Muscle of leg (tissue), 11 donors: ENCODE results near the gene CPEB3. TPM values are rescaled to one million over a fixed set of nuclear protein-coding genes. Genes with fewer than 3 reads are reported as not detected.

Experiments used
- DNase-seq: peaks from one replicate; pipeline ENCODE4 v3.0.0; 2013
- H3K27ac ChIP-seq: one replicate; pipeline ENCODE4 v1.5.1; 2013; ENCODE audit warnings: mild to moderate bottlenecking, low read length, control low read depth
- H3K27me3 ChIP-seq: one replicate; pipeline ENCODE4 v1.6.1; 2013; ENCODE audit warnings: low read length; ENCODE audit not compliant: control insufficient read depth, insufficient read depth
- H3K36me3 ChIP-seq: one replicate; pipeline ENCODE4 v1.6.1; 2013; ENCODE audit warnings: low read length; ENCODE audit not compliant: control insufficient read depth, insufficient read depth
- H3K4me1 ChIP-seq: one replicate; pipeline ENCODE4 v1.6.1; 2013; ENCODE audit warnings: low read length; ENCODE audit not compliant: control insufficient read depth, insufficient read depth
- H3K4me3 ChIP-seq: one replicate; pipeline ENCODE4 v1.5.1; 2013; ENCODE audit warnings: low read length, control low read depth
- H3K9me3 ChIP-seq: replicated peaks from 2 replicates; pipeline ENCODE4 v1.6.1; 2013; ENCODE audit warnings: low read depth, low read length; ENCODE audit not compliant: control insufficient read depth
- WGBS: methylation state at CpG from one replicate; pipeline ENCODE4 v1.1.5; 2013; ENCODE audit warnings: missing lambda C conversion rate; ENCODE audit not compliant: insufficient coverage; 5-methylcytosine and 5-hydroxymethylcytosine counted together
- polyA plus RNA-seq, 8 donors: library from polyadenylated mRNA; unstranded; fragments of 120-200 nt; gene quantifications; one replicate each; pipeline versions ENCODE4 v1.2.1 to v1.2.3, GENCODE V29; 2013; ENCODE audit warnings: inconsistent platforms in 1 of 8, low replicate concordance in 1 of 8; ENCODE audit not compliant: insufficient read length in 8 of 8, insufficient read depth in 1 of 8
- total RNA-seq: library from RNA; stranded (reverse); fragments of 120-200 nt; gene quantifications from one replicate; pipeline ENCODE4 v1.2.4, GENCODE V29; 2013

The CPEB3 gene
- total and polyA plus RNA-seq, 9 donors: 2.0 to 3.3 (median 3.0) TPM

DNA sequence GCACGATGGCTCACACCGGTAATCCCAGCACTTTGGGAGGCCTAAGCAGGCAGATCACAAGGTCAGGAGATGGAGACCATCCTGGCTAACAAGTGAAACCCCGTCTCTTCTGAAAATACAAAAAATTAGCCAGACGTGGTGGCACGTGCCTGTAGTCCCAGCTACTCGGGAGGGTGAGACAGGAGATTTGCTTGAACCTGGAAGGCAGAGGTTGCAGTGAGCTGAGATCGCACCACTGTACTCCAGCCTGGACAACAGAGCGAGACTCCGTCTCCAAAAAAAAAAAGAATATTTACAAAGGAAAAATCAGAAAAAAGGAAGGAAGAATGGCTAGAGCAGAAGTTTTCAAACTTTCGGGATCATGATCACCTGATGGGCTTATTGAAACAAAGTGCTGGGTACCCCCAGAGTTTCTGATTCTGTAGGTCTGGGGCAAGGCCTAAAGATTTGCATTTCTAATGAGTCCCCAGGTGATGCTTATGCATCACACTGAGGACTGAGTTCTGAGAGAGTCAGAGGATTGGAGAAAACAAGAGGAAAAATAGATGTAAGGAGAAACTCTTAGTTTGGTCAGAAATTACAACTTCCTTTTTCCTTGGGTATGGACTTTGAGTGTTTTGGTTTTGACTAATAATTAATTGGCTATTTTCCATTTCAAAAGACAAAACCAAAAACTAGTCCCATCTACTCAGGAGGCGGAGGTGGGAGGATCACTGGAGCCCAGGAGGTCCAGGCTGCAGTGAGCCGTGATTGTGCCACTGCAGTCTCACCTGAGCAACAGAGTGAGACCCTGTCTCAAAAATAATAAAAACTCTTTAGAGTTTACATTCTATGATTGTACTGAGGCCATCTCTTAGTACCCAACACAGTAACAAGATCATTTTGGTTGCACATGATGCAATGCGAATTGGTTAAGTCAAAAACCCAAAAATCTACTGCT lies 14.5 kb upstream of the CPEB3 start:
- Histone ChIP-seq H3K27me3 (no peaks in the 10 kb centered on the region), H3K4me1 (no peaks in the 10 kb centered on the region), H3K4me3 (no peak overlapping the region), H3K9me3 (no peaks in the 10 kb centered on the region), H3K36me3 (peaks cover 10% of the 10 kb centered on the region), H3K27ac (no peak overlapping the region)
- no peak for DNase-seq
- 79% methylated on average over 9 of the region's 13 CpGs for WGBS

DNA sequence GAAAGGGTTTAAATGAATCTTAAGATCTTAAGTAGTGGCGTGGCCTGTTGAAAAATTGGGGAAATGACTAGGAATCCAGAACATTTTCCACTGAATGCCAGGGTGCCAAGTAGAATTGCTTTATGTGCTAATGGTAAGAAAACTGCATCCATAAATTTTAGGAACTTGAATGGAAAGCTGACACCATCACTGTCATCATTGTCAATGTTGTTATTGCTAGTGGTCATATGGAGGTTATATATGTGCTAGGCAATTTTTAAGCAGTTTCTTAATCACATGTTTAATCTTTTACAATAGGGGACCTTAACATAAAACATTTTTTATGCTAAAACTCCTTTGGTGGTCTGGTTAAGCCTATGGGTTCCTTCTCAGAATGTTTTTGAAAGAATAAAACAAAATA lies 13.2 kb upstream of the CPEB3 start:
- H3K27me3 ChIP-seq: no peaks in the 10 kb centered on the region
- H3K36me3 ChIP-seq: peaks cover 10% of the 10 kb centered on the region
- 75% methylated on average over 1 of the region's 1 CpG for WGBS
- H3K9me3 ChIP-seq: no peaks in the 10 kb centered on the region
- DNase-seq: no peak
- no peak overlapping the region for H3K4me3 ChIP-seq
- no peak overlapping the region for H3K27ac ChIP-seq
- H3K4me1 ChIP-seq: no peaks in the 10 kb centered on the region

DNA sequence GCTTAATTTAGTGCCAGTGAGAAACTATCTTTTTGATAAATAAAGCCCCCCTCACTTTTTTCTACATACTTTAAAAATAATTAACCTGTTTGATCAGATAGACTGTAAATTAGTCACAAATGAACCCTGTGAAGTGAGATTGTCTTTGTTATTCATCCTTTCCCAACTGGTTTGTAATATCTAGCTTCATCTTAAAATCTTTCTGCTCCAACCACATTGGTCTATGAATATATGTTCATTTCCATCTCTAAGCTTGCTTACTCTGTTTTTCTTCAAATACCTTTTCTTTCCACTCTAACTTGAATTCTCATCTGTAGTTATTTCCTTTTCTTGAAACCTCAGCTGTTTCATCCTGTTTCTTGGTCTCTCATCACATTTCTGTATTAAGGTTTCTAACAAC lies 12.2 kb upstream of the CPEB3 start:
- Histone ChIP-seq H3K4me3 (no peak overlapping the region), H3K36me3 (peaks cover 10% of the 10 kb centered on the region), H3K9me3 (no peaks in the 10 kb centered on the region), H3K27me3 (no peaks in the 10 kb centered on the region), H3K4me1 (no peaks in the 10 kb centered on the region), H3K27ac (no peak overlapping the region)
- DNase-seq: no peak

DNA sequence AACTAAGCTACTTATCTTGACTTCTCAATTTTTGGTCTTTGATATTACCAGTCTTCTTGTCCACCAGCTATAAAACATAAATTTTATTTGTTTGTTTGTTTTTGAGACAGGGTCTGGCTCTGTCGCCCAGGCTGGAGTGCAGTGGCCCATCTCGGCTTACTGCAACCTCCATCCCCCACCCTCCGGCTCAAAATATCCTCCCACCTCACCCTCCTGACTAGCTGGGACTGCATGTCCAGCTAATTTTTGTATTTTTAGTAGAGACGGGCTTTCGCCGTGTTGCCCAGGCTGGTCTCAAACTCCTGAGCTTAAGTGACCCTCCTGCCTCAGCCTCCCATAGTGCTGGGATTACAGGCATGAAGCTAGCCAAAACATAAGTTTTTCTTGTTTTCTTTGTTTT lies 7.6 kb upstream of the CPEB3 start:
- WGBS: 100% methylated on average over 3 of the region's 6 CpGs
- peaks cover 10% of the 10 kb centered on the region for H3K36me3 ChIP-seq
- no peaks in the 10 kb centered on the region for H3K9me3 ChIP-seq
- no peak for DNase-seq
- no peaks in the 10 kb centered on the region for H3K27me3 ChIP-seq
- H3K4me3 ChIP-seq: no peak overlapping the region
- no peak overlapping the region for H3K27ac ChIP-seq
- H3K4me1 ChIP-seq: no peaks in the 10 kb centered on the region

DNA sequence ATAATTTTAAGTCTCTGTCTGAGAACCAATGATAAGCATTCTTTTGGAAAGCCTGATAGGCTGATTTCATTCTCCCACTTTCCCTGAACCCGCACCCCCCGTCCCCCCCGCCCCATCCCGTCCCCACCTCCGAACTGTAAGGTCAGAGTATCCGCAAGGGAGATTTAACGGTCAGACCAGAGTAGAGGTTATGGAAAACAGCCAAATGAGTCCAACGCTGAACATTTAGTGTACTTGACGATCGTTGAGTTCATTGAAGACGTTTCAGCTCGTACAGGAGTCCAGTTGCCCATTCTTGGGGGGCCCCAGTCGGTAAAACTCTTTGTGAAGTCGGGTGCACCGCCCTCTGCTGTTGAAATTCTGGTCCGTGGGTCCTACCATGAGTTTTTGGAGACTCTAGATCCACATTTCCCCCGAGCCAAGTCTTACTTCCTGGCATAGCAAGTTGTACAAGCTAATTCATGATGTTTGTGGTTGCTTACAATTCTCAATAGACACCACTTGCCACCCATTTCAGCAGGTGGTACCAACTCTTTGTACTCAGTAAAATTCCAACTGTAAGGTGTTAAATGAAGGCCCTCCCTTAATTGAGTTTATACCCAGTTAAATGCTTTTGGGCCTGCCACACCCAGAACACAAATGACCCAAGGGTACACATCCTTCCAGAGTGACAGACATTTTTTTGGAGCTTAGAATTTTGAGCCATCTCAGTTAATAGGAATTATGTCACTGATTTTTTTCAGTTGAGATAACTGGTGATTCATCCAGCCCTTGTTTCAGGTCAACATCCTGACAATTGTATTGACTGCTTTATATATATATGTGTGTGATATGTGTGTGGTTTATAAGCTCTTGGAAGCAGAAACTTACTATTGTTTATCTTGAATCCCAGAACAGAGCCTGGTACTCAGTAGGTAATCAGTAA lies 1.3 kb upstream of the CPEB3 start:
- 2% methylated on average over 10 of the region's 17 CpGs for WGBS
- H3K4me1 ChIP-seq: peaks cover 6% of the 10 kb centered on the region
- no peaks in the 10 kb centered on the region for H3K9me3 ChIP-seq
- no peaks in the 10 kb centered on the region for H3K36me3 ChIP-seq
- H3K27me3 ChIP-seq: peaks cover 2% of the 10 kb centered on the region
- DNase-seq: peak; percentile 71
- H3K4me3 ChIP-seq: peak overlapping the region; percentile 99
- H3K27ac ChIP-seq: peak overlapping the region; percentile 87

DNA sequence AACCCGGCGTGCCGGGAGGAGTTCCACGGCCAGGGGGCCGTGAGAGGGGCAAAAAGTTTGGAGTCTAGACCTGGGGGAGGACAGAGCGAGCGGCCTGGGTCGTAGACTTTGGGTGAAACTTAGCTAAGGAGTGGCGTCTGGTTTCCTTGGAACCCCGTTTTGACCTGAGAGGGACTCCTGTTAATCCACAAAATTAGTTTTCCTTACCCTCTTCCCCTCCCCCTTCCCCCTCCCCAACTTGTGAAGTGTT lies 663 bp upstream of the CPEB3 start:
- DNase-seq: no peak
- H3K4me1 ChIP-seq: peaks cover 6% of the 10 kb centered on the region
- H3K4me3 ChIP-seq: peak overlapping the region; percentile 99
- WGBS: 0% methylated on average over 5 of the region's 10 CpGs
- peak overlapping the region; percentile 87 for H3K27ac ChIP-seq
- no peaks in the 10 kb centered on the region for H3K9me3 ChIP-seq
- no peaks in the 10 kb centered on the region for H3K36me3 ChIP-seq
- peaks cover 2% of the 10 kb centered on the region for H3K27me3 ChIP-seq

DNA sequence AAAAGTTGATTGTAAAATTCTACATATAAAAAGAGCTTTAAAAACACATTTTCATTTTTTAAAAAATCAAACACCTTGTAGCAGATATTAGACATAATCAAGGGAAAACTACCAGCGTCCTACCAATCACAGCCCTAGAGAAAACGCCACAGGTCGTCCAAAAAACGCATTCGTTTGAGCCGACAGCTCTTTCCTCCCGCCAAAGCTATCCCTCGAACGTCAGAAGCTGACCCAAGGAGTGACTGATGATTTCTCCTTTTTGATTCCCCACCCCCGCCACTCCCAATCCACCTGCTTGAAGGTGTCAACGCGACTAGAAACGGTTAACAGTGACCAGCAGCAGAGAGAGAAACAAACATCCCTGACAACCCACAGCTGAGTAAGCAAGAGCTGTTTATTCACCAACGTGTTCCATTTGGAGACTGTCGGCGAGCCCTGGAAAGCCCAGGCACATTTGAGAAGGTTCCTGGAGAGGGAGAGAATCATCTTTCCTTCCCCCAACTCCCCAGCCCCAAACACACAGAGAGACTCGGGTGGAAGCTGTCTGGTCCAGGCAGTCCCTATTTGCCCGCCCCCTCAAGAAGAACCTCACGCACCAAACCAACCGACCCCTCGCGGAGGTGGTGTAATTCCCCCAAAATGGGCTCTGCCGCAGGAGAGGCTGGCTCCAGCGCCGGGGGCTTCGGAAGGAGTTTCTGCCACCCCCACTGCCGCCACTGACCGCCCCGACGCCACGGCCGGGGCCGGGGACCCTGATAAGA lies 622 bp downstream of the CPEB3 start:
- H3K36me3 ChIP-seq: no peaks in the 10 kb centered on the region

DNA sequence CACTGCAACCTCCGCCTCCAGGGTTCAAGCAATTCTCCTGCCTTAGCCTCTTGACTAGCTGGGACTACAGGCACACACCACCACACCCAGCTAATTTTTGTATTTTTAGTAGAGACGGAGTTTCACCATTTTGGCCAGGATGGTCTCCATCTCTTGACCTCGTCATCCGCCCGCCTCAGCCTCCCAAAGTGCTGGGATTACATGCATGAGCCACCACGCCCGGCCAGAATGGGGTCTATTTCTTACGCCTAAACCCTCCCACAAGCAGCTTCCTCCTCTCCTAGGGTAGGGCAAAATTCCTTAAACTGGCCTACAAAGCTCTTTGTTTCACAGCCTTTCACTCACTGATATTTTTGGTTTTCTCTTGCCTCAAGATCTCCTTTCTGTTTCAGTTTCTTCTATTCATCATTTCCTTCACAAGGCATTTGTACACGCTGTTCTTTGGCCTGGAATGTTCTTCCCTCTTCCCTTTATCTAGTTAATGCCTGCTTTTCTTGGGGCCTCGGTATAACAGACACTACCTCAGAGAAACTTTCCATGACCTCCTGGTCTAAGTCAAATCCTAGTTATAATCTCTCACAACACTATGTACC lies 6.7 kb downstream of the CPEB3 start:
- Histone ChIP-seq H3K27ac (no peak overlapping the region), H3K9me3 (no peaks in the 10 kb centered on the region), H3K4me1 (no peaks in the 10 kb centered on the region), H3K27me3 (peaks cover 2% of the 10 kb centered on the region), H3K4me3 (no peak overlapping the region), H3K36me3 (no peaks in the 10 kb centered on the region)
- WGBS: 80% methylated on average over 8 of the region's 10 CpGs
- DNase-seq: peak; percentile 14

More for the DNA sequence above, 622 bp downstream of the CPEB3 start:
- DNase-seq: peak; percentile 74
- 0% methylated on average over 20 of the region's 33 CpGs for WGBS
- peaks cover 2% of the 10 kb centered on the region for H3K27me3 ChIP-seq
- peak overlapping the region; percentile 99 for H3K4me3 ChIP-seq
- peaks cover 6% of the 10 kb centered on the region for H3K4me1 ChIP-seq
- H3K9me3 ChIP-seq: no peaks in the 10 kb centered on the region
- H3K27ac ChIP-seq: peak overlapping the region; percentile 87

DNA sequence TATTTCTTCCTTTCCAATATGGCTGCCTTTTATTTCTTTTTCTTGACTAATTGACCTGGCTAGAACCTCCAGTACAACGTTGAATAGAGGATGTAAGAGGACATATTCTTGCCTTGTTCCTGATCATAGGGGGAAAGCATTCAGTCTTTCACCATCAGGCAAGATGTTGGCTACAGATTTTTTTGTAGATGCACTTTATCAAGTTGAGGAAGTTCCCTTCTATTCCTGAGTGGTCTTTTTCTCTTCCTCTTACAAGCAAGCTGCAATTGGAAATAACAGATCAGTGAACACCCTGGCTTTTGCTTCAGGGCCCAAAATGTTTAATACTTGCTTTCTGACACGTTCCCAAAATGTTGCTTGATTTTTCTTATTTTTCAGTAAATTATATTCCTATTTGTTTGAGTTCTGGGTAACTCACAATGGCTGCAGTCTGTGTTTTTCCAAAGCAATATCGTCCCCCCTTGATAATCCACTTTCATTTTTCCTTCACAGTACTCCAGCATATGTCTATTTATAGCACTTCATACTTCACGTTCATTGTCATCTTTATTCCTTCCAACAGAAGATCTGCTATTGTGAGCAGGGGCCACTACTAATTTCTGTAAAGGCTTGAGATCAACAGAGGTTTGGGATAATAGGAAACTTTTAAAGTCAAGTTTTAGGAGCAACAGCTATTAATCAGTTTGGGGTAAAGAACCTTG lies 11.7 kb downstream of the CPEB3 start:
- H3K4me3 ChIP-seq: no peak overlapping the region
- H3K27ac ChIP-seq: peak overlapping the region; percentile 33
- no CpG with 5 or more reads among the region's 4 CpGs for WGBS
- H3K9me3 ChIP-seq: no peaks in the 10 kb centered on the region
- DNase-seq: peak; percentile 57
- no peaks in the 10 kb centered on the region for H3K36me3 ChIP-seq
- no peaks in the 10 kb centered on the region for H3K27me3 ChIP-seq
- no peaks in the 10 kb centered on the region for H3K4me1 ChIP-seq
